ENCODE measurements around the gene RUNX2. TPM values are rescaled to one million over a fixed set of nuclear protein-coding genes. Genes with fewer than 3 reads are reported as not detected.

RUNX2 gene
- total and polyA plus RNA-seq, 2 of the 8 experiments (the other 6 are each of a cell fraction or from before 2014, with no cell fraction given): 0.26 to 1.2 TPM

- Histone ChIP-seq H3K4me1 (replicated peaks in 1 of 4; ENCODE audit: control insufficient read depth in 3 of 4, insufficient read depth in 4 of 4, low read length in 3 of 4) (no peaks in the 10 kb centered on the region), H3K27ac (ENCODE audit: low read depth, low read length) (no peak overlapping the region), H3K23me2 (ENCODE audit: low read depth, low read length) (no peaks in the 10 kb centered on the region), H2BK12ac (ENCODE audit: low read depth, low read length) (no peak overlapping the region), H3K4me3 (ENCODE audit: extremely low read depth in 1 of 4, insufficient read depth in 2 of 4, low read depth in 3 of 4, low read length in 4 of 4) (no peak overlapping the region), H2AK5ac (ENCODE audit: low read depth, low read length) (no peak overlapping the region), H3K18ac (ENCODE audit: extremely low read depth, low read length) (no peak overlapping the region), H3K27me3 (replicated peaks in 1 of 4; ENCODE audit: control insufficient read depth in 3 of 4, extremely low read depth in 1 of 4, insufficient read depth in 3 of 4, low read length in 3 of 4) (no peaks in the 10 kb centered on the region; a peak in 1 of 7 replicates), H3K23ac (ENCODE audit: insufficient read length) (no peak overlapping the region), H2BK20ac (ENCODE audit: low read length) (no peak overlapping the region), H2AFZ (ENCODE audit: low read length) (no peak overlapping the region), H4K8ac (ENCODE audit: extremely low read depth, insufficient read depth, low read length) (no peak overlapping the region), H3K4ac (replicated peaks; ENCODE audit: insufficient read length, low read depth, low read length) (no peak overlapping the region), H2BK15ac (ENCODE audit: low read length) (no peak overlapping the region), H3K4me2 (ENCODE audit: insufficient read depth in 1 of 2, low read depth in 2 of 2, low read length in 2 of 2) (no peak overlapping the region), H3K9ac (replicated peaks in 1 of 4; ENCODE audit: extremely low read depth in 1 of 4, low read depth in 3 of 4, low read length in 3 of 4) (no peak overlapping the region), H4K5ac (ENCODE audit: insufficient read length, low read depth, low read length) (no peak overlapping the region), H3K36me3 (ENCODE audit: control insufficient read depth in 2 of 4, insufficient read depth in 4 of 4, low read length in 3 of 4) (no peaks in the 10 kb centered on the region), H3K79me2 (ENCODE audit: control insufficient read depth in 1 of 2, insufficient read depth in 2 of 2, low read length in 2 of 2) (no peaks in the 10 kb centered on the region), H3K56ac (replicated peaks; ENCODE audit: insufficient read length, low read depth, low read length) (no peak overlapping the region), H3K9me3 (ENCODE audit: insufficient read depth in 2 of 2, low read depth in 1 of 2, low read length in 1 of 2) (no peaks in the 10 kb centered on the region), H2BK5ac (ENCODE audit: low read depth, low read length) (no peak overlapping the region), H3K14ac (ENCODE audit: insufficient read length) (no peak overlapping the region), H4K91ac (replicated peaks; ENCODE audit: insufficient read length, low read length) (no peak overlapping the region), H4K20me1 (replicated peaks in 1 of 2; ENCODE audit: control insufficient read depth in 1 of 2, insufficient read depth in 2 of 2, low read length in 2 of 2) (no peaks in the 10 kb centered on the region), H2BK120ac (replicated peaks; ENCODE audit: low read depth, low read length) (no peak overlapping the region), H3K79me1 (ENCODE audit: low read depth, low read length) (no peaks in the 10 kb centered on the region)
- no peak for FAIRE-seq
- 89% methylated on average over 3 of the region's 4 CpGs; no CpG with 5 or more reads in 1 of the 2 experiments for WGBS, 2 experiments (ENCODE audit: extremely low coverage in 1 of 2, insufficient coverage in 1 of 2, insufficient read length in 1 of 2, insufficient replicate concordance in 2 of 2, low coverage in 1 of 2, low lambda C conversion rate in 2 of 2, missing lambda C conversion rate in 1 of 2)
- DNase-seq (ENCODE audit: low read depth in 1 of 2, low spot score in 2 of 2): no peak
- CTCF ChIA-PET (ENCODE audit: partially characterized antibody): no interaction called here
- POLR2A ChIA-PET (ENCODE audit: partially characterized antibody): no interaction called here
- TF ChIP-seq CTBP2 (IDR thresholded peaks at IDR 0.05; ENCODE audit: borderline replicate concordance, insufficient read depth, insufficient read length, low read length) (no peak), RAD21 (IDR thresholded peaks at IDR 0.05 in 1 of 2, conservative IDR thresholded peaks at IDR 0.05 in 1 of 2; ENCODE audit: low read depth in 2 of 2, low read length in 2 of 2) (no peak), SUZ12 (IDR thresholded peaks at IDR 0.05; ENCODE audit: low read length) (no peak), KDM5A (IDR thresholded peaks at IDR 0.05; ENCODE audit: low read length) (no peak), BRCA1 (IDR thresholded peaks at IDR 0.05; ENCODE audit: low read depth, low read length) (no peak), SAP30 (IDR thresholded peaks at IDR 0.05; ENCODE audit: insufficient read depth, insufficient replicate concordance, low read length) (no peak), SIN3A (conservative IDR thresholded peaks at IDR 0.05 in 1 of 2, IDR thresholded peaks at IDR 0.05 in 1 of 2; ENCODE audit: low read depth in 1 of 2, low read length in 2 of 2) (no peak), TBP (IDR thresholded peaks at IDR 0.05; ENCODE audit: low read depth, low read length) (no peak), RFX5 (IDR thresholded peaks at IDR 0.05; ENCODE audit: borderline replicate concordance, low read depth, low read length) (no peak), CREB1 (IDR thresholded peaks at IDR 0.05) (no peak), NANOG (IDR thresholded peaks at IDR 0.05; ENCODE audit: insufficient read depth, low read depth, low read length, poor library complexity, severe bottlenecking) (no peak), CBX5 (IDR thresholded peaks at IDR 0.05; ENCODE audit: low read depth, low read length) (no peak), BCL11A (IDR thresholded peaks at IDR 0.05; ENCODE audit: low read depth in 2 of 2, low read length in 2 of 2) (no peak)
These were observed 327.8 kb downstream of the RUNX2 start for GRCh38 chr6:45655745-45656476.

All from H1 (cell line).